ENCODE measurements around the gene DNM1L.

GRCh38 chr12:32734952-32735351 is 55.9 kb downstream of the DNM1L start:
- TF ChIP-seq POLR2A (IDR thresholded peaks at IDR 0.05; ENCODE audit: low read length) (no peak), GATA1 (IDR thresholded peaks at IDR 0.05; ENCODE audit: low read depth, low read length) (no peak)

Data from erythroblast (primary cell).